AG04449 (cell line): Measurements from ENCODE around the gene LYPD6.

ENCODE experiments used
- CTCF ChIA-PET: fragments of 350-600 bp; formaldehyde crosslinking; extraction: SDS; loops from one replicate; lab custom pipeline; 2021; ENCODE audit warnings: antibody characterized with exemption; lab: Yijun Ruan, JAX
- POLR2A ChIA-PET: fragments of 400-600, 350-600 bp; formaldehyde crosslinking; extraction: SDS; loops from one replicate; lab custom pipeline; 2020; ENCODE audit warnings: antibody characterized with exemption, inconsistent platforms; lab: Yijun Ruan, JAX
- DNase-seq: peaks from one replicate; pipeline ENCODE4 v3.0.0-alpha.2; 2010; ENCODE audit warnings: low read depth, low spot score
- H3K4me3 ChIP-seq: 2 replicates; pipeline ENCODE4 v1.5.1; 2011; ENCODE audit warnings: low read depth, mild to moderate bottlenecking, control low read depth, low read length
- TF ChIP-seq, protein P1 (sequence below): IDR thresholded peaks from one replicate; pipeline ENCODE4 v1.5.1; 2011; ENCODE audit warnings: mild to moderate bottlenecking, moderate library complexity, low read length, control low read depth, inconsistent platforms; ENCODE audit not compliant: insufficient read depth; ENCODE audit errors: missing control alignments

LYPD6 gene

DNA sequence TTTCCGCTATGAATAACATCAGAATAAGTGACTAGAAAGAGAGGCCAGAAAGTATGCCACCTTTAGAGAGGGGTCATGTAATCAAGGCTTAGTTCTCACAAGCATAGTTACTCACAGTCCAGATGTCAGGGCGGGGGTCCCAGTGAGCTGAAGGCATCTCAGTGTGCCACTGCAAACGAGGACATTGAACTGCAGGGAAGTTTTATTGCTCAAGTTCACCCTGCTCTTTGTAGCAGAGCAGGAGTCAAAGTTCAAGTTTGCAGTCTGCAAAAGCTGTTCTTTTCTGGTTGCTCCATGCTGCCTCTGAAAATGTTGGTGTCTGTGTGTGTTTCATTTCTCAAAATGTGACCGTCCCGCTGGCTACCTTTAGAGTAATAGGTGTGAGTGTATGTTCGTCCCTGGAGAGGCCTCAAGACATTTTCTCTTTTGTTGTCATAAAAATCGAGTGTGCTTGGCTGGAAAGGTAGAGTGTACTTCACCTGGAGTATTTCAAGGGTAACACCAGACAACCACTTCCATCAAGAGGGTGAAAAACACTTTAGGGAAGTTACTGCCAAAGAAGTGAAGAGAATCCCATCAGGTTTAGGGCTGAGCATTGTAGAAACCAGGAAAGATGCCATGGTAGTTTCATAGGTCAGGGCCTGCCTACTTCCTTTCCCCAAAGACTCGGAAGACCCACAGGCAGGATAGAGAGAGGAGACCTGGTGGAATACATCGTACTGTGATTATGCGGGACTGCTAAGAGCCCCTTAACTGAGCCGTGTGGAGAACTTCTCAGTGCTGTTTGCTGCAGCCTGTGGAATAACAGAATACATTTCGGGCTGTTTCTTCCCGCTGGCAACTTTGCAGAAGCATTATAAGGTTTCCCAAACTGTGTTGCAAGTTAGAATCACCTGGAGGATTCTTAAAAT is 89.9 kb downstream of the LYPD6 start:
- H3K4me3 ChIP-seq, result no peak overlapping the region
- TF ChIP-seq, protein P1, sequence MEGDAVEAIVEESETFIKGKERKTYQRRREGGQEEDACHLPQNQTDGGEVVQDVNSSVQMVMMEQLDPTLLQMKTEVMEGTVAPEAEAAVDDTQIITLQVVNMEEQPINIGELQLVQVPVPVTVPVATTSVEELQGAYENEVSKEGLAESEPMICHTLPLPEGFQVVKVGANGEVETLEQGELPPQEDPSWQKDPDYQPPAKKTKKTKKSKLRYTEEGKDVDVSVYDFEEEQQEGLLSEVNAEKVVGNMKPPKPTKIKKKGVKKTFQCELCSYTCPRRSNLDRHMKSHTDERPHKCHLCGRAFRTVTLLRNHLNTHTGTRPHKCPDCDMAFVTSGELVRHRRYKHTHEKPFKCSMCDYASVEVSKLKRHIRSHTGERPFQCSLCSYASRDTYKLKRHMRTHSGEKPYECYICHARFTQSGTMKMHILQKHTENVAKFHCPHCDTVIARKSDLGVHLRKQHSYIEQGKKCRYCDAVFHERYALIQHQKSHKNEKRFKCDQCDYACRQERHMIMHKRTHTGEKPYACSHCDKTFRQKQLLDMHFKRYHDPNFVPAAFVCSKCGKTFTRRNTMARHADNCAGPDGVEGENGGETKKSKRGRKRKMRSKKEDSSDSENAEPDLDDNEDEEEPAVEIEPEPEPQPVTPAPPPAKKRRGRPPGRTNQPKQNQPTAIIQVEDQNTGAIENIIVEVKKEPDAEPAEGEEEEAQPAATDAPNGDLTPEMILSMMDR, result no peak
- DNase-seq, result no peak
- ChIA-PET POLR2A (no interaction called here), CTCF (interaction anchor here (0.9 kb wide), 1 partner anchor 8 kb away, joined by 5 read pairs; no protein-coding TSS in a partner anchor)

DNA sequence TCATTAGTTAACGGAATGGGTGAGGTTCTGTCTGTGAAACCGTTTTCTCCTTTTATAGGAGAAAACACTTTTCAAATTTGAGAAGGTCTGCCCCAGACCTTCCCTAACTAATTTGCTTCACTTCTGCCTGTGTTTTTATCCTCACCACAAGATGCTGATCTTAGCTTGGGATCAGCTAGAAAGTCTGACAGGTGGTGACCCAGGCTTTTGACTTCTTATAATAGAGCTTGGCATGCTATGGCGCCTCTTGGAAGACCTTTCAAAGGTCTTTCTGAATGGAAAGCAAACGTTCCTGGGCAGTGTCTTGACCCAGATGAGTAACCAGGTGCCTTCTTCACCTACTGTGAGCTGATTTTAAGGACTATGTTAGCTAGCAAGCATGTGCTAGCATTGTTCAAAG is 91.4 kb downstream of the LYPD6 start:
- POLR2A ChIA-PET, result no interaction called here
- no peak for DNase-seq

DNA sequence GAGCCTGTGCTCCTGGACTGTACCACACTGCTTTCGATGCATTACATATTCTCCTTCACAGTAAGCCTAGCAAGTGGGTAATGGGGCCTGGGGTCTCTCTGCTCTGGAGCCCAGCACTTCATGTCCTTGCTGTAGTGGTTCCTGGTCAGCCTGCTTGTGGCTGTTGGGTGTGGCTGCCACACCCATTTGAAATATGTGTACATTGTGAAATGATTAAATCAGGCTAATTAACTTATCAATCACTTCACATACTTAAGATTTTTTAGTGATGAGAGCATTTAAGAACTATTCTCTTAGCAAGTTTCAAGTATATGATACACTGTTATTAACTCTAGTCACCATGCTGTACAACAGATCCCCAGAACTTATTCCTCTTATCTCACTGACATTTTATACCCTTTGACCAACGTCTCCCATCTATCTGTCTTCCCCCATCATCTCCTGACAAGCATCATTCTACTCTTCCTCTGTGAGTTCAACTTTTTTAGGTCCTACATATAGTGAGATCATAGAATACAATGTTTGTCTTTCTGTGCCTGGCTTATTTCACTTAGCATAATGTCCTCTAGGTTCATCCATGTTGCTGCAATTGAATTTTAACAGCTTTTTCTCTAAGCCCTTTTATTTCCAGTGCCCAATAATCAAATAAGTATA is 92.1 kb downstream of the LYPD6 start:
- POLR2A ChIA-PET, result no interaction called here
- DNase-seq, result no peak
- no peak overlapping the region for H3K4me3 ChIP-seq
- TF ChIP-seq, protein P1, result no peak
- CTCF ChIA-PET, result interaction anchor here (1.0 to 1.3 kb wide), 3 partner anchors 10 to 405 kb away, joined by 3 to 4 read pairs (median 4); no protein-coding TSS in a partner anchor

More for the DNA sequence above, 91.4 kb downstream of the LYPD6 start:
- CTCF ChIA-PET, result no interaction called here
- TF ChIP-seq, protein P1, result no peak
- no peak overlapping the region for H3K4me3 ChIP-seq

DNA sequence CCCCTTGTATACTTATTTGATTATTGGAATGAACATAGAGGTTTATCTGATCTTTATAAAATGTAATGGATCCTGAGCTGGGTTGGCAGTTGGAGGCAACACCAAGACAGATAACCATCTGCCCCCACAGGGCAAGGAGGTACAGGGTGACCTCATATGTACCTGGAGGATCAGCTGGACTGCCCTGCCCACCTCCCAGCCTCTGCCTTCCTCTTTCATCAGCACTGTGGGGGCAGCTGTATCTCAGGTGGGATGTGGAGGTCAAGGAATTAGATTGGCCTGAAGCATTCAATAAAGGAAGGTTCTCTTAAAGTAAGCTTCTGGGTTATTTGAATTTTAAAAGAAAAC is 92.6 kb downstream of the LYPD6 start:
- no peak overlapping the region for H3K4me3 ChIP-seq
- POLR2A ChIA-PET, result no interaction called here
- TF ChIP-seq, protein P1, result no peak
- CTCF ChIA-PET, result interaction anchor here (1.0 to 1.3 kb wide), 3 partner anchors 10 to 406 kb away, joined by 3 to 4 read pairs (median 4); no protein-coding TSS in a partner anchor
- DNase-seq, result no peak

DNA sequence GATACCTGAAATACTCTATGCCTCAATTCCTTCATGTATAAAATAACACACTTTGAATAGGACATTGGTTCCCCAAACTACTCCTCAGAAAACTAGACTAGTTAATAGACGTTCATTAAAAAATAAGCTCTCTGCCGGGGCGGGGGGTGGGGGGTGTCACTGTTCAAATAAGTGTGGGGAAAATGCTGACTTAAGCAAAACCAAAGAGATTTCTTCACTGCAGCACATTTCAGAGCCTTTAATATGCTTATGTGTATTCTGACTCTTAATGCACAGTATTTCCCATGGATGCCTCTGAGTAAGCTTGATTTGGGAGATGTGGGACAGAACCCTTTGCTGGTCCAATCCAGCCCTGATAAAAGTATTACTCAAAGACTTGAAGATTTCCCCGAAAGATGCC is 93.2 kb downstream of the LYPD6 start:
- no peak for DNase-seq
- TF ChIP-seq, protein P1, result no peak
- ChIA-PET POLR2A (no interaction called here), CTCF (interaction anchor here (1.3 kb wide), 1 partner anchor 407 kb away, joined by 3 read pairs; no protein-coding TSS in a partner anchor)
- no peak overlapping the region for H3K4me3 ChIP-seq

DNA sequence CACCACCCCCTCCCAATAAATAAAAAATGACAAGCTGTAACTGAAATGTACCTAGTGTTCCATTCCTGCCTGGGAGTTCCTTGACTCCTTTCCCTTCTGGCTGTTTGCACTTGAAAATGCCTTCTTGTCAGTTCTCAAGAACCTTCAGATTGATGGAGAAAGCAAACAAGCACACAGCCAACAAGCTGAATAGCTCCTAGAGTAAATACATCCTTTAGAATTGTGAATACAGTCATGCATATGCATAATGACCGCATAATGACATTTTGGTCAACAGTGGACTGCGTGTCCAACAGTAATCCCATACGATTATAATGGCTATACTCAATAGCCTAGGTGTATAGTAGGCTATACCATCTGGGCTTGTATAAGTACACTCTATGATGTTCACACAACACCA is 97.0 kb downstream of the LYPD6 start:
- ChIA-PET CTCF (no interaction called here), POLR2A (no interaction called here)
- TF ChIP-seq, protein P1, result no peak
- no peak overlapping the region for H3K4me3 ChIP-seq
- no peak for DNase-seq
